Skeletal muscle tissue (tissue), 4 donors: ENCODE data around the gene BEND7. TPM values are rescaled to one million over a fixed set of nuclear protein-coding genes. Genes with fewer than 3 reads are reported as not detected.

Experiments
- H3K27ac ChIP-seq: one replicate; pipeline ENCODE4 v1.7.0; 2013; ENCODE audit warnings: mild to moderate bottlenecking, low read depth, low read length, inconsistent platforms
- H3K27me3 ChIP-seq, 3 donors: one replicate each; pipeline ENCODE4 v1.7.0; 2013; ENCODE audit warnings: low read length in 3 of 3; ENCODE audit not compliant: control insufficient read depth in 3 of 3, insufficient read depth in 3 of 3
- H3K36me3 ChIP-seq, 3 donors: one replicate each; pipeline ENCODE4 v1.7.0; 2013; ENCODE audit warnings: low read length in 3 of 3; ENCODE audit not compliant: control insufficient read depth in 3 of 3, insufficient read depth in 3 of 3
- H3K4me1 ChIP-seq, 3 donors: one replicate each; pipeline ENCODE4 v1.7.0; 2013; ENCODE audit warnings: low read length in 3 of 3, mild to moderate bottlenecking in 3 of 3; ENCODE audit not compliant: control insufficient read depth in 3 of 3, insufficient read depth in 3 of 3
- H3K4me3 ChIP-seq, 3 donors: one replicate each; pipeline ENCODE4 v1.7.0; 2013; ENCODE audit warnings: low read length in 3 of 3
- H3K9ac ChIP-seq, 3 donors: one replicate each; pipeline ENCODE4 v1.7.0; 2013; ENCODE audit warnings: low read length in 3 of 3, mild to moderate bottlenecking in 3 of 3, moderate library complexity in 2 of 3, low read depth in 1 of 3
- H3K9me3 ChIP-seq, 3 donors: one replicate each; pipeline ENCODE4 v1.7.0; 2013; ENCODE audit warnings: low read length in 3 of 3; ENCODE audit not compliant: control insufficient read depth in 3 of 3
- total RNA-seq: library from RNA; depleted of rRNA; stranded (reverse); fragments of >200 nt; gene quantifications from one replicate; pipeline ENCODE4 v1.2.3, GENCODE V29; 2014
- donor health status: Osteomylitis.

Gene BEND7
- total RNA-seq, 1 donor from 2014 or later = 6.8 TPM

- H3K9ac ChIP-seq = no peak overlapping the region
- no peak overlapping the region for H3K4me3 ChIP-seq
- H3K36me3 ChIP-seq = peaks cover 0 to 11% (median 8%) of the 10 kb centered on the region in 3 donors
- H3K27ac ChIP-seq = no peak overlapping the region
- H3K9me3 ChIP-seq = no peaks in the 10 kb centered on the region
- H3K27me3 ChIP-seq = no peaks in the 10 kb centered on the region
- H3K4me1 ChIP-seq = no peaks in the 10 kb centered on the region
Measured at GRCh38 chr10:13490503-13490902, 38.3 kb downstream of the BEND7 start.

GRCh38 chr10:13489035-13489599, 39.7 kb downstream of the BEND7 start:
- H3K36me3 ChIP-seq = peaks cover 0 to 11% (median 8%) of the 10 kb centered on the region in 3 donors
- H3K27ac ChIP-seq = no peak overlapping the region
- H3K4me3 ChIP-seq = no peak overlapping the region
- no peaks in the 10 kb centered on the region for H3K27me3 ChIP-seq
- no peaks in the 10 kb centered on the region for H3K4me1 ChIP-seq
- no peaks in the 10 kb centered on the region for H3K9me3 ChIP-seq
- H3K9ac ChIP-seq = no peak overlapping the region

DNA sequence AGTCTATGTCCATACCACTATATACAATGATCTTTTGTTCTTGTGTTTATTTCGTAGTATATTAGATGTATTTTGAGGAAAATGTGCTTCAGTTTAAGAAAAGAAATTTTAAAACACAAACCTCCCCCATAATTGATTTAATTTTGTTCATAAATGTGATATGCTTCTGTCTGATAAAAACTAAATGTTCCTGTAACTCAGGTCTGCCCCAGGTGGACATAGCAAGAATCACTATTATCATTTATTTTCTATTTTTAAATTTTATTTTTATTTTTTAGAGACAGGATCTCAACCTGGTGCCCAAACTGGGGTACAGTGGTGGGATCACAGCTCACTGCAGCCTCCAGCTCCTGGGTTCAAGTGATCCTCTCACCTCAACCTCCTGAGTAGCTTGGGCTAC, 43.2 kb downstream of the BEND7 start:
- no peaks in the 10 kb centered on the region for H3K9me3 ChIP-seq
- no peak overlapping the region for H3K9ac ChIP-seq
- H3K36me3 ChIP-seq = peaks cover 11 to 20% (median 19%) of the 10 kb centered on the region in 3 donors
- H3K27ac ChIP-seq = no peak overlapping the region
- no peaks in the 10 kb centered on the region for H3K27me3 ChIP-seq
- H3K4me3 ChIP-seq = no peak overlapping the region
- no peaks in the 10 kb centered on the region for H3K4me1 ChIP-seq

GRCh38 chr10:13483951-13484350, 44.9 kb downstream of the BEND7 start:
- no peak overlapping the region for H3K27ac ChIP-seq
- peaks cover 2 to 23% (median 17%) of the 10 kb centered on the region in 3 donors for H3K36me3 ChIP-seq
- no peak overlapping the region for H3K4me3 ChIP-seq
- H3K9ac ChIP-seq = no peak overlapping the region
- no peaks in the 10 kb centered on the region for H3K4me1 ChIP-seq
- no peaks in the 10 kb centered on the region for H3K9me3 ChIP-seq
- H3K27me3 ChIP-seq = no peaks in the 10 kb centered on the region

- peaks cover 2 to 23% (median 17%) of the 10 kb centered on the region in 3 donors for H3K36me3 ChIP-seq
- no peak overlapping the region for H3K4me3 ChIP-seq
- H3K27ac ChIP-seq = no peak overlapping the region
- no peak overlapping the region for H3K9ac ChIP-seq
- H3K4me1 ChIP-seq = no peaks in the 10 kb centered on the region
- no peaks in the 10 kb centered on the region for H3K9me3 ChIP-seq
- H3K27me3 ChIP-seq = no peaks in the 10 kb centered on the region
Measured at GRCh38 chr10:13483073-13483472, 45.7 kb downstream of the BEND7 start.

GRCh38 chr10:13481690-13482089, 47.1 kb downstream of the BEND7 start:
- no peak overlapping the region for H3K9ac ChIP-seq
- no peak overlapping the region for H3K27ac ChIP-seq
- peaks cover 2 to 23% (median 14%) of the 10 kb centered on the region in 3 donors for H3K36me3 ChIP-seq
- no peaks in the 10 kb centered on the region for H3K27me3 ChIP-seq
- no peaks in the 10 kb centered on the region for H3K4me1 ChIP-seq
- no peaks in the 10 kb centered on the region for H3K9me3 ChIP-seq
- H3K4me3 ChIP-seq = no peak overlapping the region

GRCh38 chr10:13475124-13475523, 53.7 kb downstream of the BEND7 start:
- H3K4me1 ChIP-seq = no peaks in the 10 kb centered on the region
- peaks cover 19 to 22% (median 22%) of the 10 kb centered on the region in 3 donors for H3K36me3 ChIP-seq
- no peaks in the 10 kb centered on the region for H3K9me3 ChIP-seq
- no peaks in the 10 kb centered on the region for H3K27me3 ChIP-seq
- H3K4me3 ChIP-seq = no peak overlapping the region
- no peak overlapping the region for H3K9ac ChIP-seq
- no peak overlapping the region for H3K27ac ChIP-seq

GRCh38 chr10:13473986-13474385, 54.8 kb downstream of the BEND7 start:
- no peak overlapping the region for H3K27ac ChIP-seq
- H3K4me1 ChIP-seq = no peaks in the 10 kb centered on the region
- H3K36me3 ChIP-seq = peaks cover 19 to 21% (median 20%) of the 10 kb centered on the region in 3 donors
- no peaks in the 10 kb centered on the region for H3K27me3 ChIP-seq
- H3K4me3 ChIP-seq = no peak overlapping the region
- no peaks in the 10 kb centered on the region for H3K9me3 ChIP-seq
- no peak overlapping the region for H3K9ac ChIP-seq

DNA sequence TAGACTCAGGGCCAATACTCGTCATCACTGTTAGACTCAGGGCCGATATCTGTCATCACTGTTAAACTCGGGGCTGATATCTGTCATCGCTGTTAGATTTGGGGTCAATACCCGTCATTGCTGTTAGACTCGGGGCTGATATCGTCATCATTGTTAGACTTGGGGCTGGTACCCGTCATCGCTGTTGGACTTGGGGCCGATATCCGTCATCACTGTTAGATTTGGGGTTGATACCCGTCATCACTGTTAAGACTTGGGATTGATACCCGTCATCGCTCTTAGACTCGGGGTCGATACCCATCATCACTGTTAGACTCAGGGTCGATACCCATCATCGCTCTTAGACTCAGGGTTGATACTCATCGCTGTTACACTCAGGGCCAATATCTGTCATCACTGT, 56.5 kb downstream of the BEND7 start:
- no peaks in the 10 kb centered on the region for H3K4me1 ChIP-seq
- H3K27ac ChIP-seq = no peak overlapping the region
- no peak overlapping the region for H3K4me3 ChIP-seq
- peaks cover 19 to 21% (median 20%) of the 10 kb centered on the region in 3 donors for H3K36me3 ChIP-seq
- H3K27me3 ChIP-seq = no peaks in the 10 kb centered on the region
- H3K9me3 ChIP-seq = no peaks in the 10 kb centered on the region
- H3K9ac ChIP-seq = no peak overlapping the region

- no peak overlapping the region for H3K4me3 ChIP-seq
- peaks cover 19 to 21% (median 20%) of the 10 kb centered on the region in 3 donors for H3K36me3 ChIP-seq
- H3K27me3 ChIP-seq = no peaks in the 10 kb centered on the region
- H3K4me1 ChIP-seq = no peaks in the 10 kb centered on the region
- no peaks in the 10 kb centered on the region for H3K9me3 ChIP-seq
- no peak overlapping the region for H3K9ac ChIP-seq
- no peak overlapping the region for H3K27ac ChIP-seq
Measured at GRCh38 chr10:13470270-13470669, 58.5 kb downstream of the BEND7 start.
